GM18907 (cell line): ENCODE data around the gene GNAL.
"Not testable (repeated sequence)": the region's sequence is repeated elsewhere in the genome, so short reads cannot be mapped to it uniquely, and the experiment has no call there.

Experiments
- ATAC-seq: cut with Tn5 transposase; IDR thresholded peaks from one replicate; pipeline ENCODE4 v1.9.1; 2021; ENCODE audit warnings: mild to moderate bottlenecking, moderate library complexity; ENCODE audit not compliant: unreplicated experiment

GNAL gene

DNA sequence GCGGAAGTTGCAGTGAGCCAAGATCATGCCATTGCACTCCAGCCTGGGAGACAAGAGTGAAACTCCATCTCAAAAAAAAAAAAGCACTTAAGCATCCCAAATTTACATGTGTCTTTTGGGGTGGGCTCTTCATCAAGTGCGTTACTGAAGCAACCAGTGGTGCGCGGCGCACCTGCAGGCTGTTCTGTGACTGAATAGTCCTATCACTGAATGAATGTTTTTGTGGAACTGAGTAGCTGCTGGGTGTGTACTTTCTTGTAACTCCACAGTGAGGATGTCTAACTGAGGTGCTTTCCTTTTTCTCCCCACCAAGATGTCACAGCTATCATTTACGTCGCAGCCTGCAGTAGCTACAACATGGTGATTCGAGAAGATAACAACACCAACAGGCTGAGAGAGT, 179.2 kb downstream of the GNAL start:
- no peak for ATAC-seq

DNA sequence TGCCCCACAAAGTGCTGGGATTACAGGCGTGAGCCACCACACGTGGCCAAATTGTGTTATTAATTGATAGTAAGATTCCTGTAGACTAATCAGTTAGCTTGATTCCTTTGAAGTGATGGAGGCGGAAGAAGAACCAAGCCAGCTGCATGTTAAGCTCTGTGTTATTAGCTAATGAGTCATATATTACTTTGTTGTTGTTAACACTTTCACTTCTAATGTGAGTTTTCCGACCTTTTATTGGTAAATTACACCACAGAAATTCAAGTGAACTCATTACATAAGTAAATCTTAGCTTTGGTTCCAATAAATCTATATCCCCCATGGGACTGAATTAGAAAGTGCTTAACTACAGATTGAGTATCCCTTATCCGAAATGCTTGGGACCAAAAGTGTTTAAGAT, 182.4 kb downstream of the GNAL start:
- ATAC-seq: peak; percentile 56

DNA sequence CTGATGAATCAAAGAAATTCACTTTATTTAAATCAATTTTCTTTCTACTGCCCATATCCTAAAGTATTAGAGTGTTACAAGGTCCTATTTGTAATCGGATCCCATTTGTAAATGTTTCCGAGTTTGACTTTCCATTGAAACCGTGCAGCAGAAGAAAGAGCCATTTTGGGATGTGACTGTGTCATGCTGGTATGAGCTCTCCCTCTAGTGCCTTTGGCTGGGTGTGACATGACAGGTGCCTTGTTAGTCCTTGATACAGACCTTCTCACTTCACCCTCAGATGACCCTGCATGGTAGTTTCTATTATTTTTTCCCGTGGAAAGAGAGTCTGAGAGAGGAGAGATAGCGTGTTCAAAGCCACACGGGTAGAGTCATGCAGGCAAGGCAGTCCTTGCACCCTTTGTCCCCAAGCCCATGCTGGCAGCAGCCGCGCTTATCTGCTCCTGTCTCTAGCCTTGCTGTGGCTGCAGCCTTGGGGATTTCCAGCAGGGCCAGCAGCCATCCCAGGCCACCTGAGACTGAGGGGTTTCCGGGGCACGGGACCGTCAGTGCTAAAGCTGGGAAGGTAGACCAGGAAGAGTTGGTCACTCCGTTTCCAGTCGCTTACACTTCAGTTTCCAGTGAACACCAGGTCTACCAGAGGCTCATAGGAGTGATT, 183.5 kb downstream of the GNAL start:
- ATAC-seq: no peak

DNA sequence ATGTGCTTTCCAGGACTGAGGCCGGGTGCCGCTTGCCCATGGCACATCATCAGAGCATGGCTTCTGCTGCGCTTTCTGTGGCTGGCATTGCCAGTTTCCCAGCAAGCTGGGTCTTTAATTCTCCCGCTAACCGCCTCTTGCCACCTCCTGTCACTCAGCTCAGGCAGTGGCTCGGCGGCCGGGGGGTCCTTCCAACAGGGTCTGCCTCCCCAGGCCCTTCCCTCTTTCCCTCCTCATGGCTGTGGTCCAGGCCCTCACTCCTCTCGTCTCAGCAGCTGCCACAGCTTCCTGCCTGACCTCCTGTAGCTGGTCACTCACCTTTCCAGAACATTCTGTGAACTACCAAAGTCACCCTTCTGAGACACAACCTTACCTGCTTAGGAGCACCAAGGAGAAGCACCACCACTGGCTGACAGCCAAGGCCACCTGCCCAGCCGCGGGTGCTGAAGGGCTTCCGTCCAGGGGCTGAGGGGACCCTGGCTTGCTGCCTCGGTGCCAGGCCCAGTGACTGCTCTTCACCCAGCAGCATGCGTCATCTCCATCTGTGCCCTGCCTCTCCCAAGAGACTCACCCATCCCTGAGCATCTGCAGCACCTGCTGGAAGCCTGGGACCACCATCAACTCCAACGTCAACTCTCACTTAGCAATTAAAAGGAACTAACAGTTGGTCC, 184.7 kb downstream of the GNAL start:
- no peak for ATAC-seq

DNA sequence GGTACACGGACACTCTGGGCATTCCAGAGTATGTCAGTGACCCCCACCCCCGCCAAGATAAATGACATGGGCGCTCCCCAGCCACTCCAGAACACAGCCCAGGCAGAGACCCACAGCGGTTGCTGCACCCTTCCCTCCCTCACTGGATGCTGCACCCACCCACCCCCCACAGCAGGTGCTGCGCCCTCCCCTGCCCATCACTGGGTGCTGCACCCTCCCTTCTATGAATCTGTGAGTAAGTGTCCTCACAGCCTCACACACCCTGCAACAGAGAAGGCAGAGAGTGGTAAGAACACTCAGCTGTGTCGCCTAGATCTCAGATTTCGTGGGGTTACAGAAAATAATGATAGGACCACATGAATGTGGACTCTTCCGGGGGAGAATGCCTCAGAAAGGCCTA, 185.6 kb downstream of the GNAL start:
- ATAC-seq: no peak

DNA sequence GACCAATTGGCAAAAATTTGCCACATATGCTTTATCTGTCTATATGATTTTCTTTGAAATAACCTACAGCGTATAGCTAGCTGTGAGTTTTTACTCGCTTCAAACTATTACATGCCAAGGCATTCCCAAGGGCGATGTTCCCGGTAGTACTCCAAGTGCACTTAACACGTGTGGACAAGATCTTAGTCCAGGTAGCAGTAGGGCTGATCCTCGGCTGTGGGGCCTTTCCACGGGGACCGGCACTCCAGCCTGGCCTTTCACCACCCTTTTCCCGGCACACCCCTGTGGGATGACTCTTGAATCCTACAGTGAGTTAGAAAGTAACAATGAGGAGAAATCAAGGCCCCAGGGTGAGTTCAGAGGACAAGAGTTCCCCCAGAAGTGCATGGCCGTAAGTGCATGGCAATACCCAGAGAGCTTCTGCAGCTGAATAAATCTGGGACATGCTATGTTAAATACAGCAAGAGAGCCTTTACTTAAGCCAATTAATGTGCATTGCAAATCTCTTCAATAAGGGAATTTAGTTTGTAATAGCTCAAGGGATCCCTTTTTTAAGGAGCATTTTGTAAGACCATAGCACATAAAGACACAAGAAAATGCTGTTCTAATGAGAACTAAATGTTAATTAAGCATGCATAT, 188.6 kb downstream of the GNAL start:
- no peak for ATAC-seq

DNA sequence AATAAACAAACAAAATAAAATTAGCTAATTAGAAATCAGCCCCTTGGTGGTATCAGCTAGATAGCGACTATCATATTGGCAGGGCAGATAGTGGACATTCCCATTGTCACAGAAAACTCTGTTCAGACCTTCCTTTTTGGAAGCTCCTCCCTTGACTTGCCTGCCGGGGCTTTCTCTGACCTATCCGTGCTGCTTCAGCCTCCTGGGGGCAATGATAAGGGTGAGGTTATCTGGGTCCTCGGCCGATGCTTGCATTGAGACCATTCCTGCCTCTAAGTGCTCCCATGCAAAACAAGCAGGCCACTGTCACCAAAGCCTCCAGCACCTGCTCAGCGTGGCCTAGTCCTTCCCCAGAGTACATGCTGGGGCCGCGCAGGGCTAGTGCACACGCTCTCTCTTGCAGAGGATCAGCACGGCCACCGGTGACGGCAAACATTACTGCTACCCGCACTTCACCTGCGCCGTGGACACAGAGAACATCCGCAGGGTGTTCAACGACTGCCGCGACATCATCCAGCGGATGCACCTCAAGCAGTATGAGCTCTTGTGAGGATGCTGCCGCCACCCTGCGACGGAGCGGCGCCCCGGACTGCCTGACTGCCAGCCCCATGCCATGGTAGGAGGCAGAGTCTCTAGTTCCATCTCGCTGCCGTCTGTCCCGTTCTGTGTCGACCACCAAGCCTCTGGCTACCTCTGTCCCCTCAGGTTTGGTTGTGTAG, 191.7 kb downstream of the GNAL start:
- no peak for ATAC-seq

DNA sequence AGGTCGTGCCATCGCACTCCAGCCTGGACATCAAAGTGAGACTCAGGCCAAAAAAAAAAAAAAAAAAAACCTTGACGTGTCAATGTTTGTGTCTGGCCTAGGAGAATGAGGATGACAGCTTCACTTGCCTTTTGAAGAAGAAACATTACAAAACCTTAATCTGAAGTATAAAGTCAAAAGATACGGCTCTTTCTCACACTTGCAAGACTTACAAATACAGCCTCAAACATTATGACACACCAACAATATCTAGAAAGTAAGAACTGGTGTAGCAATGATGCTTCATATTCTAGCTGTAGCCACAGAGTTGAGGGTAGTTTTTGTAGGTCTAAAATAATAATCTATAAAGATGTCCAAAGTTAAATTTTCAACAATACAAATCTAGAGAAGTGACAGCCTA, 193.6 kb downstream of the GNAL start:
- no peak for ATAC-seq

DNA sequence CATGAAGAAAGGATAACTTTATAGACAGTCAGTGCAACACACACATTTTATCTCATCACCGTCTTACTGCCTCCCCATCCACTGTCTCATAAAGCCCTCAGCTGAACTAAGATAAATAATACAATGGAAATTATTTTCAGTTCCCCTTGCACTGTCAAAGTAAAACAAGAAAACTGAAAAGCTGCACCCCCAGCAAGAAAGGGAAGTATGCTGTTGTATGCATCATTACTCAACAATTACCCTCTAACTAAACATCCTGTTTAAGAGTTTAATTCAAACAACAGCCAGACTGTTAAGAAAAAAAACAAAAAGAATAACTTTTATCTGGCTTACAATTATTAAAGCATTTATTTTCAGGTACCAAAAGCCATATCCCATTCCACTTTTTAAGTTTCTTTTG, 194.1 kb downstream of the GNAL start:
- peak; percentile 88 for ATAC-seq

DNA sequence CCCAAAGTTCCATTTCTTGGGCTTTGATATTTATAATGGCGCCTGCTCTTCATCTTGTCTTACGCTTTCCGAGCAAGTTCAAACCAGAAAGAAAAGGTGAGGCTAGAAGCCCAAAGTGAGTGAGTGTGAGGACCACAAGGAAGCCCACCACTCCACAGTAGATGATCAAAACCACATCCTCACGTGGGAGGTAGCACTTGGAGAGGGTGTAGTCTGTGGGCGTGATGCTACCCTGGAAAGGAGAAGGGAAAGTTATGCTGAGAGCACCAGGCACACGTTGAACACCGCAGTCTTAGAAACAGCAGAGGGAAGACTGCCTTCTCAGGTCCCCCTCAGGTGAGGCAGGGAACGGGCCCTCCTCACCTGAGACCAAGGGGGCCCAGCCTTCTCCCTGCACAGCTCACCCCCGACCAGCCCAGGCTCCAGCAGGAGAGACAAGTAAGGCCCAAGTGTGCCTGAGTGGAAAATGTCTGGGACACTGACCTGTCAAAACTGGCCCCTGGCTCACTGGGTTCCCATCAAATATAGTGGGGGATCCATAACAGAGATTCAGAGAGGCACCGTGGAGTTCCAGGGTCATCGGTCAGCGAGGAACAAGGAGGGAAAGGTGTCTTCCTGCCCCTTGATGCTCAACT, 195.4 kb downstream of the GNAL start:
- ATAC-seq: no peak

DNA sequence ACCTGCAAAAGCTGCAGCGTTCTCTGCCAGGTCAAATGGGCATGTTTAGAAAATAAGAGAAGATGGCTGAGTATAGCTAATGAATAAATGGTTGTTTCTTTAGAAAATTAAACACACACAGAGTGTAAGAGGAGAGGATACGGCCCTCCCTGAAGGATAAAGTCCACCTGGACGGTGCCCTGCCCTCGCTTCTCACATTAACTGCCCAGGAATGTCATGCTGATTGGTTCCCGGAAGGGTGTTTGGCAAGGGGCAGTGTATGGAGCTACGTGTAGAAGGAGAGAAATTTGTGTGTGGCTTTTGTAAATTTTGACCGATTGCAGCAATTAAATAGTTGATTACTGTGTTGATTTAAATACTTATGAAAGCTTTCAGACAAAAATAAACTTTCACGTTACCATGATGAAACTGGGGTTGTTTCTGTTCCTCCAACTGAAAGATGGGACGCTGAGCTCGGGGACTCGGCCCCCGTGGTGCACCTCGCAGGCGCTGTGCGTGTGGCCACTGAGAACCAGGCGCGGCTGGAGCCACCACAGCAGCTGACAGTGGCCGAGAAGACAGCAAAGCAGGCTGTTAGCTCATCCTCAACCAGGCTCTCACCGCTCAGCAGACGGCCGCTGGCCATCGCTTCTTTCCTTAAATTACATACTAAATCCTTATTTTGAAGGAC, 196.3 kb downstream of the GNAL start:
- ATAC-seq: no peak

DNA sequence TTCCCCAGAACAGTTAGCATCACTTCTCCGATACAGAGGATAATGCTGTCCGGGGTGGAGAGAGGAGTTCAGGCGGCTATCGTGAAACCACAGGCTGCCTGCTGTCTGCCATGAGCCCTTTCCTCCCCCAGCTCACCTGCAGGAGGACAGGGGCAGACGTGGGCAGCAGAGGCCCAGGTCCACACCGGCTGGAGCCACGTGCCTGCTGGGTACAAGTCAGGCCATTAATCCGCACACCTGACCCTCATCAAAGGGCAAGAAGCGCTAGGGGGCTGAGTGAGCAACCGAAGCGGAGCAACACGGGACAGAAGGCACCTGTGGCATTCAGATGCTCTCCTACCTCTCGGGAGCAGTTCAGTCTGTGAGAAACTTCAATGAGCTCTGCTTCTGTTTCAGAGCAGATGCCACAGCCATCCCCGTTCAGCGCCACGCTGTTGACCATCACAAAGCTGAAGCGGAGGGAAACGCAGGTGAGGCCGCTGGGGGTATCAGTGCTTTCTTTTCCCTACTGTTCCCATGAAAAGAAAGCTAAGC, 197.6 kb downstream of the GNAL start:
- ATAC-seq: no peak

DNA sequence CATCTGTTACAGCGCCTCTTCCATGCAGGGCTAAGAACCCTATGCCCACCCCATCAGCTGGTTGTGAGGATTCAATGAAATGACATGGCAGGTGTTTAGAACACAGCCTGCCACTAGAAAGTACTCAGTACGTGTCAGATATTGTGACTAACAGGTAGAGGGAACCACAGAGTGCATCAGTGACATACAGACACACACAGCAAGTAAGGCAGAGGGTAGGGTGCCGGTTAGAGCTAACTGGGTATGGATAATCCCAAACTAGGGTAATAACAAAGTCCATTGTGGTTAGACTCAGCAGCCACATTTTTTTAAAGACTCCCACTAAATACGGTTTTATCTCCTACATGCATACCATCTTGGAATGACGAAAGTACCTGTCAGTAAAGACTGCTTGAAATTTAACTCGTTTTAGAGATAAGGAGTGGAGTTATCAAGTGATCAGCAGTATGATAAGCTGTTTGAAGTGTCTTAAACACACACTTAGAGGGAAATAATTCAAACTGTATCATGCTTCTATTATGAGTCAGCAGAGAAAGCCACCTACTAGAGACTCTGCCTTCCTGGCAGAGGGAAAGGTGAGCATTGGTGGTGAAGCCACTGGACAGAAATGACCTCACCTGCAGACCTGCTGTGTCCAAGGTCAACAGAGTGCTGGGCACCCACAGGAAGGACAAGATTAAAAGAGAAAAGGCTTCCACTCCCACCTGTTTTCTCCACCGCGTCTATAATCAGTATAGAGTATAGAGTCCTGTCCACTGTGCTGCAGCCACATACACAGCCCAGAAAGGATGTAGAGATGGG, 198.5 kb downstream of the GNAL start:
- no peak for ATAC-seq

DNA sequence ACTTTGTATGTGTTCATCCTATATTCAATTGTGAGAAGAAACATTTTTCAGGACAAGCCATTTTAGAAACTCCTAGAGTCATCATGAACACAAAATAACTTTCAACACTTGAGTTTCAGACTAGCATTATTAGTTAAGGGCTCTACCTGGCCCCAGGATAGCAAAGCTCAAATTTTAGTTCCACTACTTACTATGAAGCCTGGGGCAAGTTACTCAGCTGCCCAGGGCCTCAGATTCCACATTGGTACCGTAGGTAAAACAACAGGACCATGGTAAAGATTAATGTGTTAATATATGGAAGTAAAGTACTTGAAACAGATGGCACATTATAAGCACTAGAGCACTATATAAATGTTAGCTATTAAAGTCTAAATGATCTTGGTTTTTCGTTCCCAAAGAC, 199.7 kb downstream of the GNAL start:
- no peak for ATAC-seq

DNA sequence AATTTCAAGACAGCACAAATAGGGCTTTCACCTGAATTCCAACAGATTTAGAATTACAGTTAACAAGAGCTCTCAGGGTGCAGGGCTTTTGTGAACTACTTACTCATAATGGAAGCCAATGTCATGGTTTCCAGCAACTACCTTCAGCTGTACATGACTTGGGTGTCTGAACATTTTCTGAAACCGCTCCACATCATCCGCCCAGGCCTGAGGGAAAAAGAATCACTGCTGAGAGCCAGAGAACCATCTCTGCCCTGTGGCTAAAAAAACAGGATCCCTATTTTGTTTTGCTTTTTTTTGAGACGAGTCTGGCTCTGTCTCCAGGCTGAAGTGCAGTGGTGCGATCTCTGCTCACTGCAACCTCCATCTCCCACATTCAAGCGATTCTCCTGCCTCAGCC, 200.2 kb downstream of the GNAL start:
- ATAC-seq: no peak

DNA sequence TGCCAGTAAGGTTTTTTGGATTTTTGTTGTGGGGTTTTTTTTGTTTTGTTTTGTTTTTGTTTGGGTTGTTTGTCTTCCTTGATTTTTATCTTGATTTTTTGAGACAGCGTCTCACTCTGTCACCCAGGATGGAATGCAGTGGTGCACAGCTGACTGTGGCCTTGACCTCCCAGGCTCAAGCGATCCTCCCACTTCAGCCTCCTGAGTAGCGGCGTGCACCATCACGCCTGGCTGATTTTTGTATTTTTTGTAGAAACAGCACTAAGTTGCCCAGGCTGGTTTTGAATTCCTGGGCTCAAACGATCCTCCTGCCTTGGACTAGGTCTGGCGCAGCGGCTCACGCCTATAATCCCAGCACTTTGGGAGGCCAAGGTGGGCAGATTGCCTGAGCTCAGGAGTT, 202.7 kb downstream of the GNAL start:
- ATAC-seq: no peak

DNA sequence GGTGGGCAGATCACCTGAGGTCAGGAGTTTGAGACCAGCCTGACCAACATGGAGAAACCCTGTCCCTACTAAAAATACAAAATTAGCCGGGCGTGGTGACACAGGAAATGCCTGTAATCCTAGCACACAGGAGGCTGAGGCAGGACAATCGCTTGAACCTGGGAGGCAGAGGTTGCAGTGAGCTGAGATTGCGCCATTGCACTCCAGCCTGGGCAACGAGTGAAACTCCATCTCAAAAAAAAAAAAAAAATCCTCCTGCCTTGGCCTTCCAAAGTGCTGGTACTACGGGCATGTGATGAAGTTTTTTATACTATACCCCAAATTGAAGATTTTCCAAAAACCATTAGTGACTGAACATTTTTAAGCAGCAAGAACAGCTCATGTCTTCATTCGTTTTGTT, 203.4 kb downstream of the GNAL start:
- not testable (repeated sequence) for ATAC-seq

DNA sequence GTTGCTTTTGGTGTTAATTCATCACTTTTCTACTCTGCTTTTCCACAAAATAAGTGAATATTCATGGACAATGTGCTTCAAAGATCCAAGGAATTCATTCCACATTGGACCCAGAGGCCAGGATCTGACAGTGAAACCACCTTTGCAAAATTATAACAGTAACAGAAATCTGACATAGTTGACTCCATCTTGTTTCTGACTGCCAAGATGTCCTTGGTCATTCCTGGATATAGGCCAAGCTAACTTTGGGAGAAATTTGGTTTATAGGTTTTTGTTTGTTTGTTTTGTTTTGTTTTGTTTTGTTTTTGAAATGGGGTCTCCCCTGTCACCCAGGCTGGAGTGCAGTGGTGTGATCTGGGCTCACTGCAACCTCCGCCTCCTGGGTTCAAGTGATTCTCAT, 208.7 kb downstream of the GNAL start:
- no peak for ATAC-seq

DNA sequence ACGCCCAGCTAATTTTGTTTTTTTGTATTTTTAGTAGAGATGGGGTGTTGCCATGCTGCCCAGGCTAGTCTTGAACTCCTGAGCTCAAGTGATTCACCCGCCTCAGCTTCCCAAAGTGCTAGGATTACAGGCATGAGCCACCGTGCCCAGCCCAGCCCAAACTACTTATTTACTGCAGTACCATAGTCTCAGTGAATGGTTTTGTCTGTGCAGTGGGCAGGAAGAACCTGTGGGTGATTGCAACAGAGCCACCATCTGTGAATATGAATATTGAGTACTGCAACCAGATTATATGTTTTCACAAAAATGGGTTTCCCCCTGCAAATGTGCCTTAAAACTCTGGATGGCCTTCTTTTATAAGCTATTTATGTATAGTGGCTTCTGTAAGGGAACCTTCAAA, 210.0 kb downstream of the GNAL start:
- ATAC-seq: no peak
